HepG2 (cell line): Measurements from ENCODE around the gene FSIP1. TPM values are rescaled to one million over a fixed set of nuclear protein-coding genes. Genes with fewer than 3 reads are reported as not detected.

Source experiments
- ATAC-seq: fragments of 200-7000 bp; cut with Tn5 transposase; 3 replicates; pipeline ENCODE4 v1.9.1; 2020; ENCODE audit warnings: mild to moderate bottlenecking, moderate library complexity
- BruUV-seq: library from RNA; stranded (reverse); fragments of 400-500 nt; replicated peaks from 2 replicates; lab custom pipeline; 2021; lab: Mats Ljungman, UMichigan
- CTCF ChIA-PET: fragments of 300-600 bp; formaldehyde crosslinking; extraction: SDS; loops from one replicate; lab custom pipeline; 2021; ENCODE audit warnings: low total read pairs, inconsistent platforms, low intra/inter-chr PET ratio; lab: Yijun Ruan, JAX
- POLR2A ChIA-PET: fragments of 350-600 bp; sonication (Branson Sonifier 250); formaldehyde crosslinking; loops from one replicate; lab custom pipeline; 2020; ENCODE audit warnings: antibody characterized with exemption, inconsistent platforms; lab: Yijun Ruan, JAX
- DNase-seq: peaks from one replicate; pipeline ENCODE4 v3.0.0-alpha.2; 2015; ENCODE audit warnings: low spot score
- FAIRE-seq: peaks from 3 replicates; lab custom pipeline; 2011; peaks lifted over from hg19 to GRCh38; lab: Jason Lieb, UNC
- H2AFZ ChIP-seq: one replicate; pipeline ENCODE4 v1.6.1; 2011; ENCODE audit warnings: low read length, inconsistent platforms
- H3K27ac ChIP-seq: fragments of 300-600 bp; 3 replicates; pipeline ENCODE4 v1.8.0; 2011; ENCODE audit warnings: mixed run types, mild to moderate bottlenecking, mixed read lengths, low read length, inconsistent platforms; ENCODE audit not compliant: insufficient read depth; ENCODE audit errors: extremely low read length
- H3K27me3 ChIP-seq, 2 experiments: fragments of 200-600 bp in 1 of 2; 2 replicates in 1 of 2; 3 replicates in 1 of 2; pipeline versions ENCODE4 v1.6.0 to v1.8.0; 2011; ENCODE audit warnings: low read length in 2 of 2, mild to moderate bottlenecking in 2 of 2, moderate library complexity in 2 of 2, inconsistent platforms in 1 of 2; ENCODE audit not compliant: insufficient read depth in 2 of 2, control insufficient read depth in 1 of 2
- H3K36me3 ChIP-seq, 2 experiments: fragments of 200-600 bp in 1 of 2; replicated peaks in 1 of 2; 2 replicates in 1 of 2; 3 replicates in 1 of 2; pipeline versions ENCODE4 v1.5.1 to v1.8.0; 2011; ENCODE audit warnings: low read length in 2 of 2, inconsistent platforms in 1 of 2; ENCODE audit not compliant: insufficient read depth in 2 of 2, control insufficient read depth in 1 of 2
- H3K4me1 ChIP-seq: 2 replicates; pipeline ENCODE4 v1.5.1; 2012; ENCODE audit warnings: low read length, inconsistent platforms; ENCODE audit not compliant: insufficient read depth
- H3K4me2 ChIP-seq: 2 replicates; pipeline ENCODE4 v1.6.0; 2011; ENCODE audit warnings: low read depth, low read length, inconsistent platforms
- H3K4me3 ChIP-seq, 3 experiments: fragments of 200-600 bp in 1 of 3; sonication (generic), shearing (Covaris generic) in 1 of 3; replicated peaks in 1 of 3; 2 replicates each; pipeline ENCODE4 v1.5.1; 2011 to 2016; ENCODE audit warnings: low read length in 3 of 3, inconsistent platforms in 2 of 3, low read depth in 2 of 3, mild to moderate bottlenecking in 2 of 3, control low read depth in 1 of 3, mixed read lengths in 1 of 3; ENCODE audit not compliant: insufficient read depth in 1 of 3
- H3K79me2 ChIP-seq: one replicate; pipeline ENCODE4 v1.6.1; 2011; ENCODE audit warnings: low read length, inconsistent platforms; ENCODE audit not compliant: insufficient read depth
- H3K9ac ChIP-seq: 2 replicates; pipeline ENCODE4 v1.6.0; 2011; ENCODE audit warnings: mild to moderate bottlenecking, low read depth, low read length, inconsistent platforms; ENCODE audit not compliant: insufficient read depth
- H3K9me3 ChIP-seq: 2 replicates; pipeline ENCODE4 v1.5.1; 2012; ENCODE audit warnings: mild to moderate bottlenecking, low read length
- H4K20me1 ChIP-seq: 2 replicates; pipeline ENCODE4 v1.6.0; 2011; ENCODE audit warnings: inconsistent platforms, mild to moderate bottlenecking, low read length, moderate library complexity; ENCODE audit not compliant: insufficient read depth
- ARHGAP35 ChIP-seq: sonication (generic); formaldehyde crosslinking; IDR thresholded peaks from 2 replicates; pipeline ENCODE4 v1.9.0; 2022; ENCODE audit warnings: mild to moderate bottlenecking, inconsistent platforms, moderate library complexity, missing genetic modification reagents, borderline replicate concordance
- MXI1 ChIP-seq: IDR thresholded peaks from 3 replicates; pipeline ENCODE4 v1.6.1; 2012; ENCODE audit warnings: low read depth, low read length, inconsistent platforms, borderline replicate concordance
- RELA ChIP-seq: sonication (generic); formaldehyde crosslinking; IDR thresholded peaks from 2 replicates; pipeline ENCODE4 v1.4.0; 2020; ENCODE audit warnings: missing genetic modification reagents
- RFX3 ChIP-seq: IDR thresholded peaks from 2 replicates; pipeline ENCODE4 v1.6.1; 2016; ENCODE audit warnings: missing biosample characterization, missing genetic modification reagents
- TRIM24 ChIP-seq: sonication (generic); formaldehyde crosslinking; IDR thresholded peaks from 2 replicates; pipeline ENCODE4 v1.8.0; 2022; ENCODE audit warnings: mild to moderate bottlenecking, missing genetic modification reagents
- XBP1 ChIP-seq: sonication (generic); formaldehyde crosslinking; IDR thresholded peaks from 2 replicates; pipeline ENCODE4 v1.5.0; 2020; ENCODE audit warnings: missing genetic modification reagents
- ZIK1 ChIP-seq: sonication (generic); formaldehyde crosslinking; IDR thresholded peaks from 2 replicates; pipeline ENCODE4 v1.5.0; 2020; ENCODE audit warnings: mild to moderate bottlenecking, low read depth, missing genetic modification reagents, borderline replicate concordance
- ZNF282 ChIP-seq: fragments of 450-650 bp; IDR thresholded peaks from 2 replicates; pipeline ENCODE4 v1.6.1; 2018; ENCODE audit not compliant: partially characterized antibody
- ZNF3 ChIP-seq: IDR thresholded peaks from 2 replicates; pipeline ENCODE4 v1.7.0; 2017; ENCODE audit warnings: inconsistent platforms
- ZNF329 ChIP-seq: sonication (generic); formaldehyde crosslinking; IDR thresholded peaks from 2 replicates; pipeline ENCODE4 v1.9.0; 2021; ENCODE audit warnings: low read depth, mild to moderate bottlenecking, missing genetic modification reagents
- ZNF552 ChIP-seq: sonication (generic); formaldehyde crosslinking; IDR thresholded peaks from 2 replicates; pipeline ENCODE4 v1.9.0; 2022; ENCODE audit warnings: missing genetic modification reagents, mild to moderate bottlenecking, borderline replicate concordance
- ZNF788 ChIP-seq: sonication (generic); formaldehyde crosslinking; IDR thresholded peaks from 2 replicates; pipeline ENCODE4 v1.5.0; 2020; ENCODE audit warnings: mild to moderate bottlenecking, missing genetic modification reagents, borderline replicate concordance
- ZNF839 ChIP-seq: sonication (generic); formaldehyde crosslinking; IDR thresholded peaks from 2 replicates; pipeline ENCODE4 v1.4.0; 2020; ENCODE audit warnings: missing genetic modification reagents, mild to moderate bottlenecking, borderline replicate concordance
- WGBS: methylation state at CpG from one replicate; pipeline ENCODE4 v1.1.6; 2017; ENCODE audit warnings: low lambda C conversion rate; 5-methylcytosine and 5-hydroxymethylcytosine counted together
- in situ Hi-C: cut with HindIII; loops from 2 replicates; pipeline ENCODE4 v1.10.0; 2017; ENCODE audit warnings: low pct_unique_long_range_greater_than_20kb; ENCODE audit not compliant: extremely low pct_ligation_motif_present
- intact Hi-C: fragments of 100-400 bp; cut with micrococcal nuclease; formaldehyde crosslinking; loops from one replicate; pipeline ENCODE4 v1.10.0; 2022; ENCODE audit not compliant: unreplicated experiment
- polyA plus RNA-seq, 8 experiments: library from polyadenylated mRNA; depleted of rRNA in 3 of 8; stranded (reverse) in 7 of 8; unstranded in 1 of 8; fragments of >200 nt; fragmentation: Illumina TruSeq in 4 of 8; extraction: Trizol in 4 of 8; gene quantifications; 2 replicates each; pipeline versions ENCODE4 v1.2.1 to v1.2.3, GENCODE V29; 2011 to 2016; ENCODE audit warnings: low read depth in 4 of 8, missing spikeins in 1 of 8, mixed read lengths in 1 of 8; ENCODE audit not compliant: insufficient read depth in 1 of 8
- total RNA-seq, 5 experiments: library from RNA; depleted of rRNA; stranded (reverse); fragments of >200 nt; fragmentation: Illumina TruSeq; extraction: Trizol; gene quantifications; 2 replicates each; pipeline ENCODE4 v1.2.3, GENCODE V29; 2016; ENCODE audit warnings: low read depth in 1 of 5
- TF ChIP-seq, protein P1 (sequence below): IDR thresholded peaks from 2 replicates; pipeline ENCODE4 v1.6.1; 2016; ENCODE audit warnings: missing compliant biosample characterization, missing genetic modification reagents, borderline replicate concordance
- TF ChIP-seq, protein P2 (sequence below): sonication (generic); formaldehyde crosslinking; conservative IDR thresholded peaks from 2 replicates; pipeline ENCODE4 v1.4.0; 2020; ENCODE audit warnings: mild to moderate bottlenecking, missing genetic modification reagents, moderate library complexity

Gene FSIP1
- total and polyA plus RNA-seq, 2 of the 13 experiments (the other 11 are each of a cell fraction or from before 2014, with no cell fraction given): 0.18 TPM; not detected in 1

DNA sequence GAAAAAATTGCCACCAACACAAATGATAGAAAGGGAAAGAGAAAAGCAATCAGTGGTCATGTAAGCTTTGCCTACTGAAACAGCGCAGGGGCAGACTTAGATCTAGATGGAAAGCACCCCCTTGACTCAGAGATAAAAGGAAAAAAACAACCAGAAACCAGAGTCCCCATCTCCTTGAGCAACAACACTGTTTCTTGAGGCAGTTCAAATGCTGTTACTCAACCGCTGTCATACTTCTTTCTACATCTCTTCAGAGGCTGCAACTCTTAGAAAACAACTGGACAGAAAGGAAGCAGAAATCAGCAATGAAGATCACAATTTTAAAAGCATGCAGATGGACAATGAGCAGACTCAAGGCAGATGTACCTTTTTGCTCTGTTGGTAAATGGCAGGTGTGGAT, 36.5 kb downstream of the FSIP1 start:
- in situ Hi-C loops (no loop called here), intact Hi-C loops (no loop called here)
- Histone ChIP-seq H3K27me3 (no peaks in the 10 kb centered on the region), H3K9ac (no peak overlapping the region), H3K36me3 (no peaks in the 10 kb centered on the region), H3K9me3 (no peaks in the 10 kb centered on the region), H3K79me2 (no peaks in the 10 kb centered on the region), H3K27ac (no peak overlapping the region), H2AFZ (no peak overlapping the region), H3K4me3 (no peak overlapping the region), H3K4me2 (no peak overlapping the region), H3K4me1 (no peaks in the 10 kb centered on the region), H4K20me1 (no peaks in the 10 kb centered on the region)
- no peak for DNase-seq
- FAIRE-seq: no peak
- WGBS: 41% methylated on average over 2 of the region's 2 CpGs
- TF ChIP-seq, protein P1, sequence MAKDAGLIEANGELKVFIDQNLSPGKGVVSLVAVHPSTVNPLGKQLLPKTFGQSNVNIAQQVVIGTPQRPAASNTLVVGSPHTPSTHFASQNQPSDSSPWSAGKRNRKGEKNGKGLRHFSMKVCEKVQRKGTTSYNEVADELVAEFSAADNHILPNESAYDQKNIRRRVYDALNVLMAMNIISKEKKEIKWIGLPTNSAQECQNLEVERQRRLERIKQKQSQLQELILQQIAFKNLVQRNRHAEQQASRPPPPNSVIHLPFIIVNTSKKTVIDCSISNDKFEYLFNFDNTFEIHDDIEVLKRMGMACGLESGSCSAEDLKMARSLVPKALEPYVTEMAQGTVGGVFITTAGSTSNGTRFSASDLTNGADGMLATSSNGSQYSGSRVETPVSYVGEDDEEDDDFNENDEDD (CRISPR knock-in tag): no peak
- no peak for TF ChIP-seq ARHGAP35 (CRISPR knock-in tag)
- no peak for TF ChIP-seq ZNF329 (CRISPR knock-in tag)
- no peak for TF ChIP-seq ZIK1
- TF ChIP-seq XBP1: no peak
- no peak for TF ChIP-seq ZNF839
- no peak for TF ChIP-seq ZNF3 (CRISPR knock-in tag)
- TF ChIP-seq, protein P2, sequence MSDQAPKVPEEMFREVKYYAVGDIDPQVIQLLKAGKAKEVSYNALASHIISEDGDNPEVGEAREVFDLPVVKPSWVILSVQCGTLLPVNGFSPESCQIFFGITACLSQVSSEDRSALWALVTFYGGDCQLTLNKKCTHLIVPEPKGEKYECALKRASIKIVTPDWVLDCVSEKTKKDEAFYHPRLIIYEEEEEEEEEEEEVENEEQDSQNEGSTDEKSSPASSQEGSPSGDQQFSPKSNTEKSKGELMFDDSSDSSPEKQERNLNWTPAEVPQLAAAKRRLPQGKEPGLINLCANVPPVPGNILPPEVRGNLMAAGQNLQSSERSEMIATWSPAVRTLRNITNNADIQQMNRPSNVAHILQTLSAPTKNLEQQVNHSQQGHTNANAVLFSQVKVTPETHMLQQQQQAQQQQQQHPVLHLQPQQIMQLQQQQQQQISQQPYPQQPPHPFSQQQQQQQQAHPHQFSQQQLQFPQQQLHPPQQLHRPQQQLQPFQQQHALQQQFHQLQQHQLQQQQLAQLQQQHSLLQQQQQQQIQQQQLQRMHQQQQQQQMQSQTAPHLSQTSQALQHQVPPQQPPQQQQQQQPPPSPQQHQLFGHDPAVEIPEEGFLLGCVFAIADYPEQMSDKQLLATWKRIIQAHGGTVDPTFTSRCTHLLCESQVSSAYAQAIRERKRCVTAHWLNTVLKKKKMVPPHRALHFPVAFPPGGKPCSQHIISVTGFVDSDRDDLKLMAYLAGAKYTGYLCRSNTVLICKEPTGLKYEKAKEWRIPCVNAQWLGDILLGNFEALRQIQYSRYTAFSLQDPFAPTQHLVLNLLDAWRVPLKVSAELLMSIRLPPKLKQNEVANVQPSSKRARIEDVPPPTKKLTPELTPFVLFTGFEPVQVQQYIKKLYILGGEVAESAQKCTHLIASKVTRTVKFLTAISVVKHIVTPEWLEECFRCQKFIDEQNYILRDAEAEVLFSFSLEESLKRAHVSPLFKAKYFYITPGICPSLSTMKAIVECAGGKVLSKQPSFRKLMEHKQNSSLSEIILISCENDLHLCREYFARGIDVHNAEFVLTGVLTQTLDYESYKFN (CRISPR knock-in tag): no peak
- no peak for TF ChIP-seq ZNF788 (CRISPR knock-in tag)
- no peak for TF ChIP-seq ZNF552
- no peak for TF ChIP-seq ZNF282
- no peak for TF ChIP-seq TRIM24 (CRISPR knock-in tag)
- TF ChIP-seq RFX3 (CRISPR knock-in tag): no peak
- TF ChIP-seq RELA (CRISPR knock-in tag): no peak
- TF ChIP-seq MXI1: no peak
- BruUV-seq: no TSS peak
- ChIA-PET CTCF (no interaction called here), POLR2A (no interaction called here)
- ATAC-seq: no peak
